Karpas-422 (cell line): Measurements from ENCODE around the gene SAT2. TPM values are rescaled to one million over a fixed set of nuclear protein-coding genes. Genes with fewer than 3 reads are reported as not detected.

Experiments used
- DNase-seq: peaks from one replicate; pipeline ENCODE4 v3.0.0-alpha.2; 2015
- H2AFZ ChIP-seq: fragments of 200-600 bp; sonication (generic); 2 replicates; pipeline ENCODE4 v1.6.1; 2014; ENCODE audit warnings: antibody characterized with exemption, low read length, mixed read lengths
- H3K27ac ChIP-seq: fragments of 200-600 bp; sonication (generic); 2 replicates; pipeline ENCODE4 v1.5.1; 2014; ENCODE audit warnings: mild to moderate bottlenecking, low read length, moderate library complexity
- H3K27me3 ChIP-seq: fragments of 200-600 bp; sonication (generic); 2 replicates; pipeline ENCODE4 v1.6.1; 2014; ENCODE audit warnings: low read length, mixed read lengths
- H3K36me3 ChIP-seq: fragments of 200-600 bp; sonication (generic); 2 replicates; pipeline ENCODE4 v1.6.1; 2014; ENCODE audit warnings: low read length, mixed read lengths; ENCODE audit not compliant: insufficient read depth
- H3K4me1 ChIP-seq: fragments of 200-600 bp; sonication (generic); 2 replicates; pipeline ENCODE4 v1.6.1; 2014; ENCODE audit warnings: mild to moderate bottlenecking, low read length, mixed read lengths
- H3K4me2 ChIP-seq: fragments of 200-600 bp; sonication (generic); 2 replicates; pipeline ENCODE4 v1.6.1; 2014; ENCODE audit warnings: low read length, low read depth, mild to moderate bottlenecking; ENCODE audit not compliant: poor library complexity, severe bottlenecking
- H3K4me3 ChIP-seq: fragments of 200-600 bp; sonication (generic); 2 replicates; pipeline ENCODE4 v1.5.1; 2014; ENCODE audit warnings: mild to moderate bottlenecking, antibody characterized with exemption, low read length, mixed read lengths
- H3K79me2 ChIP-seq: fragments of 200-600 bp; sonication (generic); 2 replicates; pipeline ENCODE4 v1.6.1; 2014; ENCODE audit warnings: mild to moderate bottlenecking, low read length, mixed read lengths
- H3K9ac ChIP-seq: fragments of 200-600 bp; sonication (generic); 2 replicates; pipeline ENCODE4 v1.6.0; 2014; ENCODE audit warnings: low read length
- H3K9me2 ChIP-seq: fragments of 200-600 bp; sonication (generic), shearing (Covaris generic); replicated peaks from 2 replicates; pipeline ENCODE4 v1.6.0; 2014; ENCODE audit warnings: mild to moderate bottlenecking, low read length, moderate library complexity; ENCODE audit not compliant: insufficient read depth
- H3K9me3 ChIP-seq: fragments of 300-700, 200-600 bp; sonication (generic); 2 replicates; pipeline ENCODE4 v1.6.1; 2014; ENCODE audit warnings: low read length, mixed read lengths
- H4K20me1 ChIP-seq: fragments of 200-600 bp; sonication (generic); 2 replicates; pipeline ENCODE4 v1.6.1; 2014; ENCODE audit warnings: mild to moderate bottlenecking, antibody characterized with exemption, low read length, low read depth; ENCODE audit not compliant: insufficient read depth
- total RNA-seq: library from RNA; depleted of rRNA; stranded (reverse); fragments of >200 nt; shearing (Covaris generic); gene quantifications from 2 replicates; pipeline ENCODE4 v1.2.3, GENCODE V29; 2014; ENCODE audit warnings: low replicate concordance

Gene SAT2
- total RNA-seq, 1 experiment from 2014 or later: 36.0 TPM

DNA sequence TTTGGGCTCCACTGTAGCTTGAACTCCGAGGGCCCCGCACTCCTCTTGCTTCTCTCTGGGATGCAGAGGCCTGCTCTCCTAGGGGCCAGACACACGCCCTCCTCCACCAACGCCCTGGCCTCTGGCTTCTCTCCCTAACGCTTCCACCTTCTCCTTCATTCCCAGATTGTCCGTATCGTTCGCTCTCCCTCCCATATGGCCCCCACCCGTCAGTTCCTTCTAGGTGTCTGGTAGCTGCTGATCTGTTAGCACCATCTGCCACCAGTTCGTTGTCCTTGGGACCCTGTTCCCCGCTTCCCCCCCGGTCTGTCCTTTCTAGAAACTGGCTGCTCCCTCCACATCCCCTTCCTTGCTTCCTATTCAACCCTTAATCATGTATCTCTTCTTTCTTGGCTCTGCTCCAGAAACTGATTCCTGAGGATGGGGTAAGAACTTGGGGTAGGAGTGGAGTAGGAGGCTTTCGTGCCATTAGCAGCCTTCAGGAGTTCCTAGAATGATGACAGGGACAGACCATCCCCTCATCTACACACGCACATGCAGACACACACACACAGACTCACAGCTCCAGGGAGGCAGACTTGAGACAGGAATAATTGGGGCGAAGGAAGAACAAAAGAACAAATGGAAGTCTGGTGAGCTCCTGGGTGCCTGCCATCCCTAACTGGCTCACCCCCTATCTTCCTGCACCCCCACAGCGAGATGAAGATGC, 27.4 kb upstream of the SAT2 start:
- H3K4me3 ChIP-seq: no peak overlapping the region
- H3K27me3 ChIP-seq: no peaks in the 10 kb centered on the region
- no peaks in the 10 kb centered on the region for H3K9me2 ChIP-seq
- H2AFZ ChIP-seq: no peak overlapping the region
- no peaks in the 10 kb centered on the region for H3K36me3 ChIP-seq
- no peaks in the 10 kb centered on the region for H3K79me2 ChIP-seq
- H3K9ac ChIP-seq: no peak overlapping the region
- no peak for DNase-seq
- H3K9me3 ChIP-seq: no peaks in the 10 kb centered on the region
- peaks cover 8% of the 10 kb centered on the region for H3K4me1 ChIP-seq
- no peak overlapping the region for H3K27ac ChIP-seq
- H4K20me1 ChIP-seq: 0 out of 2 replicates have a peak, but pooled peaks cover 4% of the 10 kb centered on the region
- no peak overlapping the region for H3K4me2 ChIP-seq

DNA sequence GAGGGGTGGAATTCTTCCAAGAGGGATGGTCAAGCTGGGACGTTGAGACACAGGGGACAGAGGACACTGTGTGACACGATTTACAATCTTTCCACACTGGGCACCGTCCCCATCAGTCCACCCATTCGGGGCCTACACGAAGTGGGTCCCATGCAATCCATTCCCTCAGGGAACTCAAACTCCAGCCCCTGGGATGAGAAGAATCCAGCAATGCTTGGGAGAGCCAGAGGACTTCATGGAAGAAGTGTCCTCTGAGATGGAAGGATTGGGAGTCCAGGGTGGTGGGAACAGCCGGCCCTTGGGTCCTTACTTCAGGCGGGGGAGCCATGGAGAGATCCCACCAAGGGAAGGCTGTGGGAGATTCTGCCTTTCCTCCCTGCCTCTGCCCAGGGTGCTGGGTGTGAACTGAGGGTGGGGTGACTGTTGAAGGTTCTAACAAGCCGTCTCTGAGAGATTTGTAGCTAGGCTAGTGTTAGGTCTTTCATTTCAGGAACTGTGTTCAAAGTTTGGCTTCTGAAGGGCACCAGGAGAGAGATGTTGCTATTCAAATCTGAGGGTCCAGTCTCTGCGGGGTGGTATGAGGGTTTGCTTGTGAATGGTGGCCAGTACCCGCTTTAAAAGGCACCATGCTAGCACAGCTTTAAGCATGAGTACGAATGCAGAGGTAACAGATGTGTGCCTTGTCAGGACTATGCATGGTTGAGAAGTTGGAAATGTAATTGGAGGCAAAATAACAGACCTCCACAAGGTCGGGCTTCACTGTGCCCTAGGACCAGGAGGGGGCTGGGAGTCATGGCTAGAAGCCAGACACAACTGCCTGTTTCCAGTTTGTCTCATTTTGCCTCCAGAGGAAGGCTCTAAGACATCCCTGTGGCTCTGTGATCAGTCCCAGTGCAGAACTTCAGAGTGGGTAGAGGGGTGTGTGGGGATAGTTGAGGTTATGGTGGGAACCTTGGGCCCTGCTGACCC, 25.1 kb upstream of the SAT2 start:
- 0 out of 2 replicates have a peak, but pooled peaks cover 4% of the 10 kb centered on the region for H4K20me1 ChIP-seq
- no peaks in the 10 kb centered on the region for H3K9me2 ChIP-seq
- H3K79me2 ChIP-seq: no peaks in the 10 kb centered on the region
- no peaks in the 10 kb centered on the region for H3K9me3 ChIP-seq
- H3K27me3 ChIP-seq: no peaks in the 10 kb centered on the region
- H3K36me3 ChIP-seq: no peaks in the 10 kb centered on the region
- H3K4me1 ChIP-seq: peaks cover 8% of the 10 kb centered on the region
- peak; percentile 39 for DNase-seq
- H3K9ac ChIP-seq: no peak overlapping the region
- no peak overlapping the region for H3K27ac ChIP-seq
- H3K4me3 ChIP-seq: no peak overlapping the region
- no peak overlapping the region for H3K4me2 ChIP-seq
- no peak overlapping the region for H2AFZ ChIP-seq

DNA sequence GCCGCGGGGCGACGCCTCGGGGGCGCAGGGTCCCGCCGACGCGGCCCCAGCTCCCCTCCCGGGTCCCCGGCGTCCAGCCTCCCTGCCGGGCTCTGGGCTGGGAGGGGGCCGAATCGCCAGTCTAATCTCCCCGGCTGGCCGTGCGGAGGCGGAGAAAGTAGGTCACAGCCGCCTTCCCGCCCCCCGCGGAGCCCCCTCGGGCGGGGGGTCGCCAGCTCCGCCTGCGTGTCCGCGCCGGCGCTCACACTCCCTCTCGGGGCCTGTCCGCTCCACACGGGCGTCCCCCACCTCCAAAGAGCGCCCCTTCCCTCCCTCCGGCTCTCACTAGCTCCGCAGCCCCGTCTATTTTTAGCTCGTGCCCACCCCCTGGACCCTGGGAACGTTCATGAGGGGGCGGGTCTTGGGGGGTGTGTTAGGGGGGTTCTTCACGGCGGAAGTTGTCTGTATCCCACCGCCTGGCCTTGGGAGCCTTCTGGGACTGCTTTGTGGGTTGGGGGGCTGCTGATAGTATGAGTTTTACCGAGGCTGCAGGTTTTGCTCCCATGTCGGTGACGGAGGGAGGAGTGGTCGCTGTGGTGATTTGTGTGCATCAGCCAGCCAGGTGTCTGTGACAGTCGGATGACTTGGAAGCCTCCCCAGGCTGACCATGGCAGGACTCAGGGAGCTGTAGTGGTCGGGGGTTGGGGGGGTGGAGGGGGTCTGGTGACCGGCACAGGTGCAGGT, 24.2 kb upstream of the SAT2 start:
- H3K4me2 ChIP-seq: no peak overlapping the region

GRCh38 chr17:7651097-7651664, 23.6 kb upstream of the SAT2 start:
- no peak overlapping the region for H3K27ac ChIP-seq
- peak overlapping the region; percentile 39 for H3K9ac ChIP-seq
- no peak overlapping the region for H2AFZ ChIP-seq
- H3K36me3 ChIP-seq: no peaks in the 10 kb centered on the region
- H3K4me3 ChIP-seq: peak overlapping the region; percentile 60; the same call in 1 of the 2 replicates
- no peaks in the 10 kb centered on the region for H3K9me3 ChIP-seq
- H3K9me2 ChIP-seq: no peaks in the 10 kb centered on the region
- no peaks in the 10 kb centered on the region for H3K79me2 ChIP-seq
- no peaks in the 10 kb centered on the region for H3K27me3 ChIP-seq
- H4K20me1 ChIP-seq: 0 out of 2 replicates have a peak, but pooled peaks cover 4% of the 10 kb centered on the region
- DNase-seq: peak; percentile 16
- H3K4me2 ChIP-seq: peak overlapping the region; percentile 76
- H3K4me1 ChIP-seq: peaks cover 8% of the 10 kb centered on the region

More for the DNA sequence above, 24.2 kb upstream of the SAT2 start:
- Histone ChIP-seq H3K4me3 (no peak overlapping the region), H3K79me2 (no peaks in the 10 kb centered on the region), H3K27ac (no peak overlapping the region), H3K9me3 (no peaks in the 10 kb centered on the region), H3K9ac (no peak overlapping the region), H4K20me1 (0 out of 2 replicates have a peak, but pooled peaks cover 4% of the 10 kb centered on the region), H2AFZ (no peak overlapping the region), H3K9me2 (no peaks in the 10 kb centered on the region), H3K36me3 (no peaks in the 10 kb centered on the region), H3K27me3 (no peaks in the 10 kb centered on the region), H3K4me1 (peaks cover 8% of the 10 kb centered on the region)
- DNase-seq: no peak

DNA sequence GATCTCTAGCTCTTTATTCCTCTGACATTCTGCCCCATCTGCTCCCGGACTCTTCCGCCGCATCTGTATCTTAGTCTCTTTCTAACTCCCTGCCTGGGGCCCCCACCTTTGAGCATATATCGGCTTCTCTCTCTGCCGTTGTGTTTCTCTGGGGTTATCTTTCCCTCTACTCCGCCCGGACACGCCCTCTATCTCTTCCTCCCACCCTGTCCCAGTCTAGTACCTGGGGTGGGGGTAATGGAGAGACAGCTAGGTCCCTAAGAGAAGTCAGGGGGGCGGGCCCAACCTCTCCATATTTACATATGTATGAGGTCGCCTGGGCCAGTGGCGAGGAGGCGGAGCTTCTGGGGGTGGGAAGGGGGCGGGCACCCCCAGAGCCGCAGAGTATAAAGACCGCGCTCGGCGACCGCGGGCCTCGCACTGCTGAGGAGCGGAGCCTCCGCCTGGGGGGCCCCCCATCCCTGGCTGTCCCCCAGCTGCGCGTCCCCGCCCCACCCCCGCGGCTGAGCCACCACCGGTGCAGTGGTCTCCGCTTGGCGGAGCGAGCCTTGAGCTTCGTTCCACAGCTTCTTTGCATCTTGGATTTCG, 23.0 kb upstream of the SAT2 start, which contains the start of gene ATP1B2:
TSS of gene ATP1B2 (plus strand) at position 418 of the 588 bp plus-strand sequence. CDS start 593 bp downstream, outside the sequence.
- Histone ChIP-seq H4K20me1 (0 out of 2 replicates have a peak, but pooled peaks cover 4% of the 10 kb centered on the region), H3K36me3 (no peaks in the 10 kb centered on the region), H3K79me2 (no peaks in the 10 kb centered on the region), H3K27ac (no peak within 1 kb of the TSS), H3K27me3 (no peaks in the 10 kb centered on the region), H3K9me2 (no peaks in the 10 kb centered on the region), H2AFZ (no peak within 1 kb of the TSS), H3K9ac (peak within 1 kb of the TSS; percentile 39), H3K4me2 (peak within 1 kb of the TSS; percentile 76), H3K4me1 (peaks cover 8% of the 10 kb centered on the region), H3K4me3 (peak within 1 kb of the TSS; percentile 60; the same call in 1 of the 2 replicates), H3K9me3 (no peaks in the 10 kb centered on the region)
- peak; percentile 88 for DNase-seq

- H3K4me2 ChIP-seq: no peak overlapping the region
- H3K79me2 ChIP-seq: no peaks in the 10 kb centered on the region
- peaks cover 8% of the 10 kb centered on the region for H3K4me1 ChIP-seq
- DNase-seq: peak; percentile 34
- no peak overlapping the region for H3K9ac ChIP-seq
- H3K4me3 ChIP-seq: no peak overlapping the region
- no peaks in the 10 kb centered on the region for H3K36me3 ChIP-seq
- no peaks in the 10 kb centered on the region for H3K9me2 ChIP-seq
- H4K20me1 ChIP-seq: 0 out of 2 replicates have a peak, but pooled peaks cover 4% of the 10 kb centered on the region
- no peak overlapping the region for H3K27ac ChIP-seq
- H3K27me3 ChIP-seq: no peaks in the 10 kb centered on the region
- no peaks in the 10 kb centered on the region for H3K9me3 ChIP-seq
- no peak overlapping the region for H2AFZ ChIP-seq
Observed at GRCh38 chr17:7647018-7647417, 19.4 kb upstream of the SAT2 start.

- Histone ChIP-seq H3K4me1 (peaks cover 8% of the 10 kb centered on the region), H3K4me3 (no peak overlapping the region), H3K36me3 (no peaks in the 10 kb centered on the region), H4K20me1 (0 out of 2 replicates have a peak, but pooled peaks cover 4% of the 10 kb centered on the region), H3K27me3 (no peaks in the 10 kb centered on the region), H3K9ac (no peak overlapping the region), H3K9me2 (no peaks in the 10 kb centered on the region), H3K9me3 (no peaks in the 10 kb centered on the region), H3K27ac (no peak overlapping the region), H2AFZ (no peak overlapping the region), H3K79me2 (no peaks in the 10 kb centered on the region), H3K4me2 (no peak overlapping the region)
- DNase-seq: peak; percentile 24
Observed at GRCh38 chr17:7646457-7646856, 18.8 kb upstream of the SAT2 start.
